Measurements from ENCODE around the gene HDAC7. TPM values are rescaled to one million over a fixed set of nuclear protein-coding genes. Genes with fewer than 3 reads are reported as not detected.

The HDAC7 gene
- total RNA-seq, 1 donor from 2014 or later = 253 TPM

DNA sequence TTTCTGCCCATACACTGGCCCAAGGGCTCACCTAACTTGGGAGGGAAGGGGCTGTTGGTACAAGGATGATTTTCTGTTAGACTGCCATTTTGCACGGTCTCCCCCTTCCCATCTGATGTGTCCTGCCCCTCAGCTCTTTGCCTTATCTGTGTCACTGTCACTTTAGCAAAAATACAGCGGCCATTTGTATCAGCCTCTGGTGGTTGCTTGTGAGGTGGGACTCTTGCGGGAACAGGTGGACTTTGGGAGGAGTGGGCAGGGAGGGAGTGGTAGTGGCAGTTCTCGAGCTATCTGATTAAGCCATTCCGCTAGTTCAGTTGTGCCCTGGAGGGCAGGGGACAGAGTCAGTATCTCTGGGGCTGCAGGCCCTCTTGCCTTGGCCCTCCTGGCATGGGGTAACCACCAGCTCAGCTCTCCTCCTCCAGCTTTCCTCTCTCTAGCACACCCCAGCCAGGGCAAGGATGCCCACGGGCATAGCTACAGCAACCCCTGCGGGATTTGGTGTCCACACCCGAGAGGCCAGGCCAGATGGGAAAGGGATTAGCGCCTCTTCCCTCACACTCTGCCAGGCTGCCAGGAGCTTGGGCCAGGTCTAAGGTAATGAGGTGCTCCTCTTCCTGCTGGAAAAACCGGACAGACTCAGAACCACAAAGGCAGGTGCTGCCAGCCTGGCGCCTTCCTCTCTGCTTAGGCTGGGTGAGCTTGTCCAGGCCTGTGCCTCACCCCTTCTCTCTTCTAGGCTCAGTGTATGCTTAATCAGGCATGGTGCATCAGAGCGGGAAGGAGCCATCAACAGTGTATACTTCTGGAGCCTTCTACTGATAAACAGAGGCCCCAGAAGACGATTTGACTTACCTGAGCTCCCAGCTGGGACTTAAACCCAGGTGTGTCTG, 38.0 kb downstream of the HDAC7 start:
- H3K9me3 Mint-ChIP-seq = no peaks in the 10 kb centered on the region
- no peak for DNase-seq (ENCODE audit: low spot score)
- peaks cover 48% of the 10 kb centered on the region for H3K36me3 Mint-ChIP-seq (ENCODE audit: low read depth)
- H3K27me3 Mint-ChIP-seq (ENCODE audit: low read depth) = no peaks in the 10 kb centered on the region
- no peak overlapping the region for H3K4me3 Mint-ChIP-seq (ENCODE audit: low read depth)
- intact Hi-C loops (cut with micrococcal nuclease) = no loop called here
- peaks cover 20% of the 10 kb centered on the region for H3K4me1 Mint-ChIP-seq (ENCODE audit: low read depth)
- peak overlapping the region; percentile 72 for H3K27ac Mint-ChIP-seq

DNA sequence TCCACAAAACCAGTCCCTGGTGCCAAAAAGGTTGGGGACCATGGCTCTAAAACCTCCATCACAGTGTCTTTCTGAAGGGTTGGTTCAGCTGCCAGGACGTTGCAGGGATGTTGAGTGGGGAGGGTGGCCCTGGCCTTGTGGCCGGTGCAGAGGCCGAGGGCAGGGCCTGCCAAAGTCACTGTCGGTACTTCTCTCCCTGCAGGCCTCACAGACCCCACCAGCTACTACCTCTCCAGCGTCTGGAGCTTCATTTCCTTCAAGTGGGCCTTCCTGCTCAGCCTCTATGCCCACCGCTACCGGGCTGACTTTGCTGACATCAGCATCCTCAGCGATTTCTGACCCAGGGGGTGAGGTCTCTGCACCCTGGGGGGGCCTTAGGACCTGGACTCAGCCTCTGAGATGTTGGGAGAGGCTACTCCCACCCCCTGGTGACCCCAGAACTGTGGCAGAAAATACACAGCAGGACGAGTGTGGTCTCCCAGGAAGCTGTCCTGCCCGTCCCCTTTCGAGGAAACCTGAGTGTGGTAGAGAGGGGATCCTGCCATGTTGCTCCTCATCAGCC, 39.7 kb downstream of the HDAC7 start:
- H3K9me3 Mint-ChIP-seq = no peaks in the 10 kb centered on the region
- H3K4me1 Mint-ChIP-seq (ENCODE audit: low read depth) = peaks cover 22% of the 10 kb centered on the region
- intact Hi-C loops (cut with micrococcal nuclease) = loop anchor here (1.0 to 2.0 kb wide), 4 partner anchors 29 to 65 kb away; no protein-coding TSS in a partner anchor
- DNase-seq (ENCODE audit: low spot score) = no peak
- no peak overlapping the region for H3K27ac Mint-ChIP-seq
- H3K36me3 Mint-ChIP-seq (ENCODE audit: low read depth) = peaks cover 31% of the 10 kb centered on the region
- H3K4me3 Mint-ChIP-seq (ENCODE audit: low read depth) = no peak overlapping the region
- no peaks in the 10 kb centered on the region for H3K27me3 Mint-ChIP-seq (ENCODE audit: low read depth)

DNA sequence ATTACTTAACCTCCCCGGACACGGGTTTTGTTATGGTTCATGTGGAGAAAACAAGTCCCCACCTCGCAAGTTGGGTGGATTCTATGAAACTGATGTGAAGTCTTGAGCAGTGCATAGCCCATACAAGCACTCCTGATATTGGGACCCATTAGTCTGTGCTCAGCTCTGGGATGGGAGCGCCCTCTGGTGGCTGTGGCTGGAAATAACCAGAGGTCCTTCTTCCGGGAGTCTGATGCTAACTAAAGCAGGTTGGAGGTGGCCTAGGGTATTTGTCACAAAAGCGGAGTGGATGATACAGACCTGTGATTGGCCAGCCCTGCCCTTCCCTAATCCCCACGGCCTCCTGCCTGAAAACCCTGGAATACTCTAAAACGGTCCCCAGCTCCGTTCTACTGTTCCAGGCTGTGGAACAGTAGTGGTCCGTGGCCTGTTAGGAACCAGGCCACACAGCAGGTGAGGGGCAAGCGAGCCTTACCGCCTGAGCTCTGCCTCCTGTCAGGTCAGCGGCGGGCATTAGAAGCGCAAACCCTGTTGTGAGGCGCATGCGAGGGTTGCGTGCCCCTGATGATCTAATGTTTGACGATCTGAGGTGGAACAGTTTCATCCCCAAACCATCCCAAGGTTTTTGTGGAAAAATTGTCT, 40.3 kb downstream of the HDAC7 start:
- DNase-seq (ENCODE audit: low spot score) = peak; percentile 85
- Mint-ChIP-seq H3K4me1 (ENCODE audit: low read depth) (peaks cover 27% of the 10 kb centered on the region), H3K27ac (no peak overlapping the region), H3K4me3 (ENCODE audit: low read depth) (no peak overlapping the region), H3K36me3 (ENCODE audit: low read depth) (peaks cover 25% of the 10 kb centered on the region), H3K27me3 (ENCODE audit: low read depth) (no peaks in the 10 kb centered on the region), H3K9me3 (no peaks in the 10 kb centered on the region)
- intact Hi-C loops (cut with micrococcal nuclease) = loop anchor here (1.0 to 2.0 kb wide), 4 partner anchors 29 to 64 kb away; no protein-coding TSS in a partner anchor

DNA sequence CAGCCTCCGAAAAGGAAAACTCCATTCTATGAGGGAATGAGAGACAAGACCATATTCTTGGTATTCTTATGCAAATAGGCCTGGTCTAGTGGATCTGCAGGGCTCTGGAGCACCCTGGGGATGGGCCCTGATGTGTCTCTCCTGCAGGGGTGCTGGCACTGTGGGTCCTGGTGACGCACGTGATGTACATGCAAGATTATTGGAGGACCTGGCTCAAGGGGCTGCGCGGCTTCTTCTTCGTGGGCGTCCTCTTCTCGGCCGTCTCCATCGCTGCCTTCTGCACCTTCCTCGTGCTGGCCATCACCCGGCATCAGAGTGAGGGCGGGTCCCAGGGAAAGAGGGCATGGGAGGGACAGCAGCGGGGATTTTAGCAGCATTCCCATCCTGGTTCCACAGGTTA, 40.8 kb downstream of the HDAC7 start:
- Mint-ChIP-seq H3K27ac (no peak overlapping the region), H3K4me1 (ENCODE audit: low read depth) (peaks cover 33% of the 10 kb centered on the region)
- intact Hi-C loops (cut with micrococcal nuclease) = loop anchor here (1.0 to 2.0 kb wide), 4 partner anchors 30 to 64 kb away; no protein-coding TSS in a partner anchor

DNA sequence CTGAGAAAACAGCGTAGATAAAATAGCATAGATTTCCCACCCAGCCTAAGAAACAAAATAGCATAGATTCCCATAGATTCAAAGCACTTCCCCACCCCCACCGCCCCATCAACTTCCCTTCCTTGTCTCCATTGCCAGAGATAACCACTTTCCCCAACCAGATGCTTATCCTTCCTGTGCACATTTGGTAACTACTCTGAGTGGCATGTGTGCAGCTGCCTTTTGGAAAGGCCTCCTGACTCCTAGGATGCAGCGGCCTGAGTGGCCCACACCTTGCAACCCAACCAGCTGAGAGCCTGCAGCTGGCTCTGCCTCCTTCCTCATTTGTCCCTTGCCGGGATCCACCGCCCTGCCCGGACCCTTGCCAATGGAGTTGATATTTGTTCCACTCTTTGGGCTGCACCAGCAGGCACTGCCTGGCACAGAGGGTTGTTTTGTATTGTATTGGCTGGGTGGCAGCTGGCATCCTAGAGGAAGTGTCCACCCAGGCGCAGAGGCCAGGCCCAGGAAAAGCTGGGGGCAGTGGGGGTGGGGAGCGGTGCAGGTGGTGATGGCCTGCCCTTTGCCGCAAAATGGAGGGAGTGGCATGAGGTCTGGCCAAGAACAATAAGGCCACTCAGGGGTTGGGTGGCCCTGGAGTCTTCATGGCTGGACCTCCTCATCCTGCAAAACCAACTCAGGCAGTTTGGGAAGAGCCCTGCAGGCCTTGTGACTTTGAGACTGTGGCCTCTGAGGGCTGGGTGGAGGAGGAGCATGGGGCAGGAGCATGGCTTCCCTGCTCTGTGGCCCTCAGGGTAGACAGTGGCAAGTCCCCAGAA, 41.8 kb downstream of the HDAC7 start:
- H3K9me3 Mint-ChIP-seq = no peaks in the 10 kb centered on the region
- H3K4me3 Mint-ChIP-seq (ENCODE audit: low read depth) = no peak overlapping the region
- DNase-seq (ENCODE audit: low spot score) = no peak
- intact Hi-C loops (cut with micrococcal nuclease) = loop anchor here (2.0 kb wide), 2 partner anchors 31 to 59 kb away; no protein-coding TSS in a partner anchor
- H3K27ac Mint-ChIP-seq = no peak overlapping the region
- no peaks in the 10 kb centered on the region for H3K27me3 Mint-ChIP-seq (ENCODE audit: low read depth)
- H3K36me3 Mint-ChIP-seq (ENCODE audit: low read depth) = peaks cover 15% of the 10 kb centered on the region
- peaks cover 35% of the 10 kb centered on the region for H3K4me1 Mint-ChIP-seq (ENCODE audit: low read depth)

More for the DNA sequence above, 40.8 kb downstream of the HDAC7 start:
- H3K36me3 Mint-ChIP-seq (ENCODE audit: low read depth) = peaks cover 22% of the 10 kb centered on the region
- DNase-seq (ENCODE audit: low spot score) = no peak
- no peaks in the 10 kb centered on the region for H3K9me3 Mint-ChIP-seq
- H3K4me3 Mint-ChIP-seq (ENCODE audit: low read depth) = no peak overlapping the region
- H3K27me3 Mint-ChIP-seq (ENCODE audit: low read depth) = no peaks in the 10 kb centered on the region

DNA sequence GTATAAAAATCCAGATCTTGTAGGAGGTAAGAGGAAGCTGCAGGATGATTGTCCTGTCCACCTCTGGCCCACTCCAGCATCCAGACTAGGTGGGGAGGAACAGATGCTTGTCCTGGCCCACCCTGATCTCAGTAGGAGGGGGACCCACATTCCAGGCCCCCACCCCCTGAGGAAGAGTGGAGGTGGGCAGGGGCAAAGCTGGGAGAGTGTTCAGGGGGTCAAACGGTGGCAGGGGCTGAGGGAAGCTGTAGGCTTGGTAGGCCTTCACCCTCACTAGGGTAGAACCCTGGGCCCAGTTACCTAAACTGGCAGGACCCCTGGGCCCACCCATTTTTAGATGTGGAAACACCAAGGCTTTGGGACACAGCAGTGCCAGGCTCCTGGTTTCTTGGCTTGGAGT, 42.6 kb downstream of the HDAC7 start:
- peaks cover 38% of the 10 kb centered on the region for H3K4me1 Mint-ChIP-seq (ENCODE audit: low read depth)
- no peak overlapping the region for H3K4me3 Mint-ChIP-seq (ENCODE audit: low read depth)
- H3K36me3 Mint-ChIP-seq (ENCODE audit: low read depth) = peaks cover 9% of the 10 kb centered on the region
- intact Hi-C loops (cut with micrococcal nuclease) = no loop called here
- no peak overlapping the region for H3K27ac Mint-ChIP-seq
- H3K27me3 Mint-ChIP-seq (ENCODE audit: low read depth) = peaks cover 5% of the 10 kb centered on the region
- DNase-seq (ENCODE audit: low spot score) = no peak
- no peaks in the 10 kb centered on the region for H3K9me3 Mint-ChIP-seq

DNA sequence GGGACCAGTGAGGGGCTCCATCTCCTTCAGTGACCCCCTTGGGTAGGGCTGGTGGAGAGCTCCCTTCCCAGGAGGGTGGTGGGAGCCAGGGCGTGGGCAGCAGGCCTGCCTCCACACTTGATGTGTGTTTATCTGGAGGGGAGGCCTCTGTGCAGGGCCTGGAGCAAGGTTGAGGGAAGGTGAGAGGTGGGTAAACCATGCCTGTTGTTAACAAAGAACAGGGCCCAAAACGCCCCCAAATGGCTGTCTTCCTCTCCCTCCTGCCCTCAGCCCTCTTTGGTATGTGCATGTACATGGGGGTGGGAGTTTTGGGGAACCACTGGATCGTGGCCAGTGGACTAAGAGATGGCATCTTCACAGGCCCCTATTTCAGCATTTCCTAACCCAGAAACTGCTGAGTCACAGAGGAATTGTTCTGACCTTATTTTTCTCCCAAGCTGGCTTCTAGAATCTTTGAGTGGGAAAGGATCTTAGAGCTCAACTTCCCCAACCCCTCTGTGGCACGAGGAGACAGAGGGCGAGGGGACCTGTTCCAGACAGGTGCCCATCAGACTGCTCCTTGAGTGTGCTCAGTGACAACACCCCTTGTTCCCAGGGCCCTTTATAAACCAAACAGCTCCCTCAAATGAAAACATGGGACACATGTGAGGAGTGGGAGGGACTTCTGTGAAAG, 43.1 kb downstream of the HDAC7 start:
- peaks cover 5% of the 10 kb centered on the region for H3K36me3 Mint-ChIP-seq (ENCODE audit: low read depth)
- H3K4me1 Mint-ChIP-seq (ENCODE audit: low read depth) = peaks cover 38% of the 10 kb centered on the region
- H3K4me3 Mint-ChIP-seq (ENCODE audit: low read depth) = no peak overlapping the region
- H3K9me3 Mint-ChIP-seq = no peaks in the 10 kb centered on the region
- H3K27ac Mint-ChIP-seq = no peak overlapping the region
- no peak for DNase-seq (ENCODE audit: low spot score)
- H3K27me3 Mint-ChIP-seq (ENCODE audit: low read depth) = peaks cover 6% of the 10 kb centered on the region
- intact Hi-C loops (cut with micrococcal nuclease) = no loop called here

DNA sequence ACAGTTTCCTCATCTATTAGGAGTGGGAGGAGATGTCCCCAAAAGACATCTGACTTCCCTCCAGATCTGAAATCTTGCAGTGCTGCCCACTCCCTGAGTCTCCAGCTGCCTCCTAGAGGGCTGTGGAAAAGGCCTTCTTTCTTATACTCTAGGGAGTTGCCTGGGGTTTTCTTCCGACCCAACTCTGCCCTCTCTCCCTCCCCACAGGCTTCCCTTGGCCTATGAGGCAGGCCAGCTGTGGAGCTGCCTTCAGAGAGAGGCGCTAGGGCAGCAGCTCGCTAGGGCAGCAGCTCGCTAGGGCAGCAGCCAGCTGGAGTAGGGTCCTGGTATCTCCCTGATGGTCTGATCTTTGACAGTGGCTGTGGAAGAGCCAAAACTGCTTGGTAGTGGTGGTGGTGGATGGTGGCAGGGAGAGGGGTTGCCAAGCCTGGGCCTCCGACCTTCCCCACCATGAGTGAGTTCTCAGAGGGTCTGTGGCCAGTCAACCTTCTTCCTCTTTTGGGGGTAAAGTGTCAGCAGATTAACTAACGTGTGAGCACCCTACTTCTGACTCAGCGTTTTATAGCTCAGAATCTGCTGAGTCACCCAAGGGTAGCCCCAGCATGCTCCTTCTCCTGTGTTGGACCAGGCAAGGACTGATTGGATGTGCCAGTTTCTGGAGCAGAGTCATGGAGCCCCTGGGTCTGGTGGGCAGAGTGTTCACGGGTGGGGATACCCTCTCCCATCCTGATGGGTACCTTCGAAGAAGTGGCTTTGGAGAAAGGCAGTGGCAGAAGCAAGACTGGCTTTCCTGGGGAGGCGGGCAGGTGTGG, 44.4 kb downstream of the HDAC7 start:
- no peak for DNase-seq (ENCODE audit: low spot score)
- Mint-ChIP-seq H3K27ac (no peak overlapping the region), H3K36me3 (ENCODE audit: low read depth) (peaks cover 5% of the 10 kb centered on the region), H3K27me3 (ENCODE audit: low read depth) (peaks cover 10% of the 10 kb centered on the region), H3K4me3 (ENCODE audit: low read depth) (peak overlapping the region; percentile 41), H3K4me1 (ENCODE audit: low read depth) (peaks cover 38% of the 10 kb centered on the region), H3K9me3 (no peaks in the 10 kb centered on the region)
- intact Hi-C loops (cut with micrococcal nuclease) = no loop called here

DNA sequence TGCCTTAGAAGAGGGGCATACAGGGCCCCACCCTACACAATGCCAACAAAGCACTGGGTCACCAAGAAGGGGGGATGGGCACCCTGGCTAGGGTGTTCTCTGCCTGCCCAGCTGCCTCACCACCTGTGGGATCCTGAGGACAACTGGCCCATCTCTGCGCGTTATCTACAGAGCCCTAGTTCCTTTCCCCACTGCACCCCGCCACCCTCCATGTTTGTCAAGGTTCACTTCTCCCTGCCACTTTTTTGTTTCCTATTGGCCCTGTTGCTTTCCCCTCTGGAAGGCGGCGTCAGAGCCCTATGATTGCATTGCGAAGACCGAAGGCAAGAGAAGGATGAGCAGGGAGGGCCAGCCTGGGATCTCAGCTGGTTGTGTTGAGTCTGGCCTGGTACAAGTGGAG, 45.0 kb downstream of the HDAC7 start:
- Mint-ChIP-seq H3K4me1 (ENCODE audit: low read depth) (peaks cover 38% of the 10 kb centered on the region), H3K27ac (no peak overlapping the region), H3K27me3 (ENCODE audit: low read depth) (peaks cover 10% of the 10 kb centered on the region), H3K9me3 (no peaks in the 10 kb centered on the region), H3K4me3 (ENCODE audit: low read depth) (peak overlapping the region; percentile 41), H3K36me3 (ENCODE audit: low read depth) (peaks cover 5% of the 10 kb centered on the region)
- intact Hi-C loops (cut with micrococcal nuclease) = no loop called here
- DNase-seq (ENCODE audit: low spot score) = no peak

DNA sequence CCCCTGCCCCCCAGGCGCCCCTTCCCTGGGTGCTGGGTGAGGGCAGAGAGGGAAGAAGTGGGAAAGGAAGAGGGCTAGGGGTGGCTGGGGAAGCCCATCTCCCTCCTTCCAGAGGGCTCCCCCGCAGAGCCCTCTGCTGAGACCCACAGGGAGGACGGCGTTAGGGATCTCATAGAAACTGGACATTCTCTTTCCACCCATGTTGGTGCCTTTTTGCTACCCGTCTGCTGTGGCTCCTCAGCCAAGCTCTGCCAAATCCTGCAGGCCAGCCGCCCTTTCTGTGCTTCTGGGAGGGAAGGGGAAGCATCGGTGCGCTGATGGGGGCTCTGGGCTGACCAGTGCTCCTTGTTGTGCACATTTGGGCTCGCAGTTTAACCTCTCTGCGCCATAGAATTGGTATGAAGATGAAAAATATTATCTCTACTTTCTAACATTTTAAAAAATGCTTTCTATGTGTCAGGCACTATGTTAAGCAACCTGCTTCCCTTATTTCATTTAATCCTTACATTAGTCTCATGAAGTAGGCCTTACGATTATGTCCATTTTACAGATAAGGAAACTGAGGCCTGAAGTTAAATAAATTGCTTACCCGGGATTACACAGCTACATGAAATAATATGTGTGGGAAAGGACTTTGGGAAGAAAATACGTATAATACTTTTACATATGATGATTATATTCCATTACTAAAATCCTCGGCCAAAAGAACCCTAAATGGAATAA, 45.7 kb downstream of the HDAC7 start:
- Mint-ChIP-seq H3K36me3 (ENCODE audit: low read depth) (no peaks in the 10 kb centered on the region), H3K4me3 (ENCODE audit: low read depth) (peak overlapping the region; percentile 88), H3K4me1 (ENCODE audit: low read depth) (peaks cover 33% of the 10 kb centered on the region), H3K9me3 (no peaks in the 10 kb centered on the region), H3K27ac (peak overlapping the region; percentile 62), H3K27me3 (ENCODE audit: low read depth) (peaks cover 10% of the 10 kb centered on the region)
- intact Hi-C loops (cut with micrococcal nuclease) = no loop called here
- no peak for DNase-seq (ENCODE audit: low spot score)
